ENCODE results near the gene SMAD9.

Gene SMAD9

DNA sequence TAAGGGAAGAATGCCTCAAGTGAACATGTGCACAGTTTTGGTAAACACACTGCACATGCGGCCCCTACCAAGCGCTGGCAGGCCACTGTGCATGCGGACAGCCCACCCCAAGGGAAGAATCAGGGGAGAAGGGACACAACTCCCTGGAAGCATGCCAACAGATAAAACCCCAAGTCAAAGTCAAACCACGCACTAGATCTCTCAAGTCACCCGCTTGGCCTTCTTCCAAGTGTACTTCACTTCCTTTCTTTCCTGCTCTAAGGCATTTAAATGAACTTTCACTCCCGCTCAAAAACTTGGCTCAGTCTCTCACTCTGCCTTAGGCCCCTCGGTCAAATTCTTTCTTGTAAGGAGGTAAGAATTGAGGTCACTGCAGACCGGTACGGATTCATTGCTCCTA, 105.6 kb downstream of the SMAD9 start:
- FAIRE-seq, result no peak

- no peak for FAIRE-seq
These were observed 106.8 kb downstream of the SMAD9 start for GRCh38 chr13:36813225-36813624.

- FAIRE-seq, result no peak
These were observed 112.4 kb downstream of the SMAD9 start for GRCh38 chr13:36807616-36808015.

- no peak for FAIRE-seq
These were observed 113.9 kb downstream of the SMAD9 start for GRCh38 chr13:36806102-36806501.

GRCh38 chr13:36804588-36804987, 115.5 kb downstream of the SMAD9 start:
- no peak for FAIRE-seq

GRCh38 chr13:36801035-36801434, 119.0 kb downstream of the SMAD9 start:
- no peak for FAIRE-seq

DNA sequence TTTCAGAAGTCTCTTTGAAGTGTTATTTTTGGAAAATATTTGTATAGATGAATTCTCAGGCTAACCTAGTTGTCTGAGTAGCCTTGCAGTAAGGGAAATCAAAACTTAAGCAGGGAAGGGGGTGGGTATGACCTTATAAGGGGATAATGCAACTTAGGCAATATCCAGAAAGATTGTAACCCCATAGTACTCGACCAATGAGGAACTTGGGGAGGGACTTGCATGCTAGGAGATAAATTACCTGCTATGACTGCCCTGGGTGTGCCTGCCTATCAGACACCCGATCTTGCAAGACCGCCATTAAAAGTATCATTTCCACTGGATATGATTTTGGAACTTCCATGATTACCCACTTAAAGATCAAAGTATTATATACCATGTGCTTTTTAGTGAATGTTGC, 124.0 kb downstream of the SMAD9 start:
- FAIRE-seq, result no peak

DNA sequence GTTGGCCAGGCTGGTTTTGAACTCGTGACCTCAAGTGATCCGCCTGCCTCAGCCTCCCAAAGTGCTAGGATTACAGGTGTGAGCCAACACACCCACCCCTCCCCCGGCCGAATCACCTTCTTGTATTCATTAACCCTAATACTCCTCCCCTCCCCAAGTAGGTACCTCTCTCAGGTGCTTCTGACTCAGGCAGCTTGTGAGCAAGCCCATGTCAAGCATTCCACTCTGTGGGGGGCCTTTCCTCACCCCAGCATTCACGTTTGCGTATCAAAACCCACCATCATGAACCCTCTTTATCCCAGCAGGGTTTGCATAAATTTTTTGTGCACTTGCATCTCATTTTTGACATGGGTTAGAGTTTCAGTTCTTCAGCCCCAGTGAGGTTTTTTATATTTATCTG, 124.6 kb downstream of the SMAD9 start:
- no peak for FAIRE-seq
